Activated T-helper 1 cell treated with Interleukin-2 at 50 U/mL for 16 hours (primary cell): Measurements from ENCODE around the gene OR4F6.

Experiments used
- DNase-seq: peaks from one replicate; pipeline ENCODE4 v3.0.0-alpha.2; 2020; ENCODE audit warnings: low read depth

Gene OR4F6

GRCh38 chr15:101804941-101805340, 1.6 kb downstream of the OR4F6 start:
- DNase-seq, result no peak

- no peak for DNase-seq
Observed at GRCh38 chr15:101805605-101806345, 2.5 kb downstream of the OR4F6 start.

- DNase-seq, result no peak
Observed at GRCh38 chr15:101807345-101807945, 4.1 kb downstream of the OR4F6 start.

GRCh38 chr15:101808201-101808600, 4.9 kb downstream of the OR4F6 start:
- DNase-seq, result no peak

GRCh38 chr15:101810456-101810855, 7.1 kb downstream of the OR4F6 start:
- DNase-seq, result no peak

GRCh38 chr15:101810876-101811275, 7.6 kb downstream of the OR4F6 start:
- DNase-seq, result no peak

GRCh38 chr15:101811902-101812301, 8.6 kb downstream of the OR4F6 start, which contains the start of gene OR4F15:
Gene OR4F15, plus strand, starts transcription at chr15:101812202. Its CDS starts 5,985 bp downstream, at chr15:101818187.
- no peak for DNase-seq

- no peak for DNase-seq
Observed at GRCh38 chr15:101813803-101814534, 10.7 kb downstream of the OR4F6 start.

- no peak for DNase-seq
Observed at GRCh38 chr15:101820781-101821180, 17.5 kb downstream of the OR4F6 start.

- no peak for DNase-seq
Observed at GRCh38 chr15:101827257-101827656, 23.9 kb downstream of the OR4F6 start.

- no peak for DNase-seq
Observed at GRCh38 chr15:101828774-101829173, 25.5 kb downstream of the OR4F6 start.

- no peak for DNase-seq
Observed at GRCh38 chr15:101841656-101842055, 38.3 kb downstream of the OR4F6 start.

- DNase-seq, result no peak
Observed at GRCh38 chr15:101844916-101845315, 41.6 kb downstream of the OR4F6 start.

- no peak for DNase-seq
Observed at GRCh38 chr15:101852356-101852755, 49.0 kb downstream of the OR4F6 start.
